DOHH2 (cell line): ENCODE results near the gene KCNJ15.

ENCODE experiments used
- H3F3A ChIP-seq: fragments of 200-600 bp; sonication (generic), shearing (Covaris generic); 2 replicates; pipeline ENCODE4 v1.6.0; 2016; ENCODE audit warnings: antibody characterized with exemption, mild to moderate bottlenecking; ENCODE audit not compliant: control insufficient read depth, insufficient read depth
- H3K27ac ChIP-seq: fragments of 200-600 bp; sonication (generic); 2 replicates; pipeline ENCODE4 v1.5.1; 2014; ENCODE audit warnings: low read depth, mild to moderate bottlenecking, low read length, moderate library complexity
- H3K27me3 ChIP-seq: fragments of 200-600 bp; sonication (generic); 2 replicates; pipeline ENCODE4 v1.6.1; 2014; ENCODE audit warnings: mild to moderate bottlenecking, low read length, mixed read lengths; ENCODE audit not compliant: control insufficient read depth
- H3K36me3 ChIP-seq: fragments of 200-600 bp; sonication (generic); 2 replicates; pipeline ENCODE4 v1.6.1; 2014; ENCODE audit warnings: mild to moderate bottlenecking, low read length, moderate library complexity, mixed read lengths; ENCODE audit not compliant: control insufficient read depth
- H3K4me1 ChIP-seq: fragments of 200-600 bp; sonication (generic); 2 replicates; pipeline ENCODE4 v1.6.1; 2014; ENCODE audit warnings: mild to moderate bottlenecking, low read length, mixed read lengths; ENCODE audit not compliant: control insufficient read depth
- H3K4me2 ChIP-seq: fragments of 200-600 bp; sonication (generic); 2 replicates; pipeline ENCODE4 v1.6.0; 2014; ENCODE audit warnings: mild to moderate bottlenecking, low read length, moderate library complexity
- H3K4me3 ChIP-seq: fragments of 200-600 bp; sonication (generic); 2 replicates; pipeline ENCODE4 v1.5.1; 2014; ENCODE audit warnings: mild to moderate bottlenecking, low read length, mixed read lengths
- H3K79me2 ChIP-seq: fragments of 200-600 bp; sonication (generic); 2 replicates; pipeline ENCODE4 v1.6.1; 2014; ENCODE audit warnings: mild to moderate bottlenecking, low read length, mixed read lengths; ENCODE audit not compliant: control insufficient read depth
- H3K9me2 ChIP-seq: fragments of 200-600 bp; sonication (generic); replicated peaks from 2 replicates; pipeline ENCODE4 v1.6.1; 2014; ENCODE audit warnings: mild to moderate bottlenecking, low read length, mixed read lengths; ENCODE audit not compliant: control insufficient read depth
- H3K9me3 ChIP-seq: fragments of 200-600 bp; sonication (generic); 2 replicates; pipeline ENCODE4 v1.6.1; 2014; ENCODE audit warnings: antibody characterized with exemption, low read length, mixed read lengths; ENCODE audit not compliant: control insufficient read depth, insufficient read depth
- H4K20me1 ChIP-seq: fragments of 200-600 bp; sonication (generic); 2 replicates; pipeline ENCODE4 v1.6.0; 2014; ENCODE audit warnings: low read depth, mild to moderate bottlenecking, antibody characterized with exemption, low read length, moderate library complexity; ENCODE audit not compliant: control insufficient read depth, insufficient read depth
- EZH2phosphoT487 ChIP-seq: fragments of 200-600 bp; sonication (generic); IDR thresholded peaks from 2 replicates; pipeline ENCODE4 v1.6.1; 2017; ENCODE audit warnings: borderline replicate concordance, mild to moderate bottlenecking, antibody characterized with exemption, low read length, moderate library complexity, mixed read lengths
- TF ChIP-seq, protein P1 (sequence below): fragments of 200-600 bp; sonication (generic); IDR thresholded peaks from one replicate; pipeline ENCODE4 v1.5.1; 2014; ENCODE audit warnings: antibody characterized with exemption, mild to moderate bottlenecking, low read depth, low read length; ENCODE audit not compliant: poor library complexity, severe bottlenecking

Gene KCNJ15

DNA sequence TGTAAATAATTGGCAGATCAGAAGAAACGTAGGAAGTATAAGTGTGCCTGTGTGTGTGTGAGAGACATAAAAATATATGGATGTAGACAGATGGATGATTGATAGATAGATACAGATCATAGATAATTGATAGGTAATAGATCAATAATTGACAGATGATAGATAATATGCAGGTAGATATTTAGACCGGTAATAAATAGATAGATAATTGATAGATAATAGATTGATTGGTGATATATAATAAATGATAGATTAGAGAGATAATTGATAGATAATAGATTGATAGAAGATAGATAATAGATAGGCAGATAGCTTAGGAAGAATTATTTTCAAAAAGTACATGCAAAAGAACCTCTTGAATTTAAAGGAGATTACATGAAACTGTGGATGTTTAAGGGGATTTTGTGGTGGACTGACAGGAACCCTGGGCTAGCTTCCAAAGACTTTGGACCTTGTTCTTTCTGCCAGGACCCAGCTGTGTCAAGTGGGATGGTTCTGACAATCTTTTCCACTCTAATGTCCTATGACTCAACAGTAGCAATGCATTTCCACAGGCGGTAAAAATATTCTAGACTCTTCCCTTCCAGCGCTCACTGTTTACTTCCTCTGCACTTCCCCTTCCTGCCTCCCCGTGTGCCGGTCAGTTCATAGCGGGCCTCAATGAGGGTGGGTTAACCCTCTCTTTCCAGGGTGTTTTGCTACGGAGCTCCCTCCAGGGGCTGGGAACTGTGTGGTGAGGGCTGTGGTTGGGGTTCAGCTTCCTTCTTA lies 39.4 kb downstream of the KCNJ15 start:
- Histone ChIP-seq H3K4me2 (no peak overlapping the region), H3K9me2 (no peaks in the 10 kb centered on the region), H3K36me3 (no peaks in the 10 kb centered on the region), H3F3A (no peaks in the 10 kb centered on the region), H4K20me1 (no peaks in the 10 kb centered on the region), H3K27me3 (no peaks in the 10 kb centered on the region; the same call in 1 of the 2 replicates), H3K4me1 (no peaks in the 10 kb centered on the region), H3K9me3 (no peaks in the 10 kb centered on the region), H3K79me2 (no peaks in the 10 kb centered on the region), H3K4me3 (no peak overlapping the region), H3K27ac (no peak overlapping the region)
- TF ChIP-seq, protein P1, sequence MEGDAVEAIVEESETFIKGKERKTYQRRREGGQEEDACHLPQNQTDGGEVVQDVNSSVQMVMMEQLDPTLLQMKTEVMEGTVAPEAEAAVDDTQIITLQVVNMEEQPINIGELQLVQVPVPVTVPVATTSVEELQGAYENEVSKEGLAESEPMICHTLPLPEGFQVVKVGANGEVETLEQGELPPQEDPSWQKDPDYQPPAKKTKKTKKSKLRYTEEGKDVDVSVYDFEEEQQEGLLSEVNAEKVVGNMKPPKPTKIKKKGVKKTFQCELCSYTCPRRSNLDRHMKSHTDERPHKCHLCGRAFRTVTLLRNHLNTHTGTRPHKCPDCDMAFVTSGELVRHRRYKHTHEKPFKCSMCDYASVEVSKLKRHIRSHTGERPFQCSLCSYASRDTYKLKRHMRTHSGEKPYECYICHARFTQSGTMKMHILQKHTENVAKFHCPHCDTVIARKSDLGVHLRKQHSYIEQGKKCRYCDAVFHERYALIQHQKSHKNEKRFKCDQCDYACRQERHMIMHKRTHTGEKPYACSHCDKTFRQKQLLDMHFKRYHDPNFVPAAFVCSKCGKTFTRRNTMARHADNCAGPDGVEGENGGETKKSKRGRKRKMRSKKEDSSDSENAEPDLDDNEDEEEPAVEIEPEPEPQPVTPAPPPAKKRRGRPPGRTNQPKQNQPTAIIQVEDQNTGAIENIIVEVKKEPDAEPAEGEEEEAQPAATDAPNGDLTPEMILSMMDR = no peak
- no peak for TF ChIP-seq EZH2phosphoT487

DNA sequence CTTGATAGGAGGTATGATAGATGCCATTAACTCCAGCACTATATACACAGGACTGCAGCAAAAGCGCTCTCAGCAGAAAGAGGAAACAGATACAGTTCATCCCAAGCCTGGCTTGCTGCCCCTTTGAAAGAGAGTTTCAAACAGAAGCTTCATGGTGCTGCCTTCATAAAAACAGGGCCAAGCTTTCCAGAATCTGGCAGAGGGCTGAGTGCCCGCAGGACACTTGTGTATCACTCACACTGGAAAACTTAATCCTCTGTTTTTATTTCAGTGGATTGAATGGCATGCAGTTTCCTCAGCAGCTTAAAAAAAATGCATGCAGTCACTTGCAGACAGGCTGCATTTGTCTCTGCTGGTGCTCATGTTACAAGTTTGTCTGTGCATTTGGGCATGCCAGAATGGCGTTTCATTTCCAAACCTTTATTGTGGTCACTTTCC lies 40.4 kb downstream of the KCNJ15 start:
- Histone ChIP-seq H3K36me3 (no peaks in the 10 kb centered on the region), H3K4me3 (no peak overlapping the region), H3F3A (no peaks in the 10 kb centered on the region), H3K27me3 (no peaks in the 10 kb centered on the region; the same call in 1 of the 2 replicates), H3K9me3 (no peaks in the 10 kb centered on the region), H3K27ac (no peak overlapping the region), H3K4me2 (no peak overlapping the region), H4K20me1 (no peaks in the 10 kb centered on the region), H3K9me2 (no peaks in the 10 kb centered on the region), H3K4me1 (no peaks in the 10 kb centered on the region), H3K79me2 (no peaks in the 10 kb centered on the region)
- TF ChIP-seq EZH2phosphoT487 = no peak
- TF ChIP-seq, protein P1 = no peak

DNA sequence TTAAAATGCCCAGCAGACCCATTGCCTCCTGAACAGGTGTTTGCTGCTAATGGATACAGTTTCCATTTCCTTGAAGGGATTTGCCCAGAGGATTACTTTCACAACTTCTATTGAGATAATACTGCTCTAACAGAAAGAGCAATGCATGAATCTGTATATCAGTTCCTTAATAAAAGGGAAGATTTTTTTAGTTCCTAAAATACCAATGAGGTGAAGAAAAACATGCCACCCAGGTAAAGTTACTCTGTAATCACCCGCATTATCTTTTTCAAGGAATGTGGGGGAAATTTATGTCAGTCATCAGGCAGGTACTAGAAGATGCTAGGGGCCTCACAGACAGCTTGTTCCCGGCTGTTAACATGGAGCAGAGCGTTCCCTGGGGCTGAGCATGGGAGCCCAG lies 41.1 kb downstream of the KCNJ15 start:
- H3K79me2 ChIP-seq = no peaks in the 10 kb centered on the region
- no peaks in the 10 kb centered on the region for H3K9me3 ChIP-seq
- H4K20me1 ChIP-seq = no peaks in the 10 kb centered on the region
- no peak for TF ChIP-seq EZH2phosphoT487
- TF ChIP-seq, protein P1 = no peak
- no peak overlapping the region for H3K4me2 ChIP-seq
- H3F3A ChIP-seq = no peaks in the 10 kb centered on the region
- H3K36me3 ChIP-seq = no peaks in the 10 kb centered on the region
- no peaks in the 10 kb centered on the region for H3K9me2 ChIP-seq
- no peaks in the 10 kb centered on the region for H3K4me1 ChIP-seq
- H3K27me3 ChIP-seq = no peaks in the 10 kb centered on the region; the same call in 1 of the 2 replicates
- no peak overlapping the region for H3K27ac ChIP-seq
- H3K4me3 ChIP-seq = no peak overlapping the region
